Upper lobe of left lung (tissue), 6 donors: ENCODE measurements around the gene C2orf42. TPM values are rescaled to one million over a fixed set of nuclear protein-coding genes. Genes with fewer than 3 reads are reported as not detected.

Source experiments
- ATAC-seq, 2 donors: fragments of 200-7000 bp; cut with Tn5 transposase; one replicate each; pipeline ENCODE4 v1.9.1; 2022; ENCODE audit warnings: mild to moderate bottlenecking in 2 of 2, moderate library complexity in 2 of 2; ENCODE audit not compliant: low FRiP score in 2 of 2
- DNase-seq, 2 donors: peaks; one replicate each; pipeline ENCODE4 v3.0.0-alpha.2; 2019 to 2020
- H3K27ac ChIP-seq, 4 donors: fragments of 200-600 bp; sonication (generic); one replicate each; pipeline ENCODE4 v1.5.1; 2016 to 2019
- H3K27me3 ChIP-seq, 4 donors: fragments of 200-600 bp; sonication (generic); one replicate each; pipeline ENCODE4 v1.5.1; 2017 to 2019
- H3K36me3 ChIP-seq, 4 donors: fragments of 200-600 bp; sonication (generic); one replicate each; pipeline ENCODE4 v1.5.1; 2016 to 2019
- H3K4me1 ChIP-seq, 4 donors: fragments of 200-600 bp; sonication (generic); one replicate each; pipeline ENCODE4 v1.5.1; 2018 to 2019
- H3K4me3 ChIP-seq, 4 donors: fragments of 200-600 bp; sonication (generic); one replicate each; pipeline ENCODE4 v1.5.1; 2017 to 2019; ENCODE audit warnings: mild to moderate bottlenecking in 2 of 4, moderate library complexity in 1 of 4
- H3K9me3 ChIP-seq, 4 donors: fragments of 200-600 bp; sonication (generic); one replicate each; pipeline ENCODE4 v1.5.1; 2018 to 2019
- EP300 ChIP-seq, 4 donors: sonication (generic); formaldehyde crosslinking; IDR thresholded peaks; one replicate each; pipeline ENCODE4 v1.5.1; 2017; ENCODE audit warnings: antibody characterized with exemption in 4 of 4, control low read depth in 2 of 4
- POLR2A ChIP-seq, 4 donors: fragments of 450-650 bp; IDR thresholded peaks; one replicate each; pipeline ENCODE4 v1.5.1; 2016 to 2017; ENCODE audit warnings: antibody characterized with exemption in 4 of 4, mild to moderate bottlenecking in 2 of 4
- POLR2AphosphoS5 ChIP-seq, 2 donors: sonication (generic); formaldehyde crosslinking; IDR thresholded peaks; one replicate each; pipeline ENCODE4 v1.5.1; 2017; ENCODE audit warnings: antibody characterized with exemption in 2 of 2
- WGBS, 2 donors: methylation state at CpG; one replicate each; pipeline ENCODE4 v1.1.5; 2017 to 2018; 5-methylcytosine and 5-hydroxymethylcytosine counted together
- total RNA-seq, 6 donors: library from RNA; depleted of rRNA in 4 of 6; stranded (reverse); fragments of >200 nt in 4 of 6; gene quantifications; one replicate each; pipeline versions ENCODE4 v1.1.0 to v1.2.1, GENCODE V29; 2016 to 2021
- TF ChIP-seq, protein P1 (sequence below), 6 experiments: fragments of 450-650 bp in 4 of 6; fragments of 200-600 bp in 2 of 6; sonication (generic) in 2 of 6; IDR thresholded peaks; one replicate each; pipeline ENCODE4 v1.5.1; 2016 to 2019; ENCODE audit warnings: antibody characterized with exemption in 6 of 6
- donor health status: DM: no; HTN: no; CAD: no; lungs with moderate emphysema.
- donor health status: DM: no; HTN: yes; CAD: no; lungs with severe emphysema.

C2orf42 gene
- total RNA-seq, 6 donors from 2014 or later = 7.8 to 15.0 (median 12.4) TPM

DNA sequence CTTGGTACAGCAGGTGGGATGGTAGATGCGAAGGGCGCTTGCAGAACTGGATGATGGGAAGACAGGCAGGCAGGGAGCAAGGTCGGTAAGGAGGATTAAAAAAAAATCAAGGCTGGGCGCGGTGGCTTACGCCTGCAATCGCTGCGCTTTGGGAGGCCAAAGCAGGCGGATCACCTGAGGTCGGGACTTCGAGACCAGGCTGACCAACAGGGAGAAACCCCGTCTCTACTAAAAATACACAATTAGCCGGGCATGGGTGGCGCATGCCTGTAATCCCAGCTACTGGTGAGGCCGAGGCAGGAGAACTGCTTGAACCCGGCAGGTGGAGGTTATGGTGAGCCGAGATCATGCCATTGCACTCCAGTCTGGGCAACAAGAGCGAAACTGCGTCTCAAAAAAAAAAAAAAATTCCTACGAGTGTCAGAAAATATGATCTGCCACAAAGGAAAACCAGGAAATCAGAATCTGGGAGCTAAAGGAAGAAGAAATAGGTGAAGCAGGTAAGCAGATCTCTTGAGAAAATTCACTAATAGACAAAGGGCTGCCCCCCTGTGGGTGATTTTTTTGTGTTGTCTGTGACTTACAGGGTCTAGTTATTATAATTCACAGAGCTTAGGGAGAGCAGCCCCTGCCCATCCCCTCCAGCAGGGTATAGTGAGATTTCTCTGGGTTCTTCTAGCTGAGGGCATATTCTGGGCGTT, 46.2 kb downstream of the C2orf42 start:
- Histone ChIP-seq H3K36me3 (peaks cover 0 to 5% (median 3%) of the 10 kb centered on the region in 4 donors), H3K4me3 (no peak overlapping the region), H3K9me3 (no peaks in the 10 kb centered on the region), H3K4me1 (peaks cover 15 to 27% (median 22%) of the 10 kb centered on the region in 4 donors), H3K27ac (no peak overlapping the region), H3K27me3 (no peaks in the 10 kb centered on the region)
- TF ChIP-seq POLR2AphosphoS5 (IDR thresholded peaks at IDR 0.05) (no peak), POLR2A (IDR thresholded peaks at IDR 0.05) (no peak), EP300 (IDR thresholded peaks at IDR 0.05) (no peak)
- TF ChIP-seq, protein P1, sequence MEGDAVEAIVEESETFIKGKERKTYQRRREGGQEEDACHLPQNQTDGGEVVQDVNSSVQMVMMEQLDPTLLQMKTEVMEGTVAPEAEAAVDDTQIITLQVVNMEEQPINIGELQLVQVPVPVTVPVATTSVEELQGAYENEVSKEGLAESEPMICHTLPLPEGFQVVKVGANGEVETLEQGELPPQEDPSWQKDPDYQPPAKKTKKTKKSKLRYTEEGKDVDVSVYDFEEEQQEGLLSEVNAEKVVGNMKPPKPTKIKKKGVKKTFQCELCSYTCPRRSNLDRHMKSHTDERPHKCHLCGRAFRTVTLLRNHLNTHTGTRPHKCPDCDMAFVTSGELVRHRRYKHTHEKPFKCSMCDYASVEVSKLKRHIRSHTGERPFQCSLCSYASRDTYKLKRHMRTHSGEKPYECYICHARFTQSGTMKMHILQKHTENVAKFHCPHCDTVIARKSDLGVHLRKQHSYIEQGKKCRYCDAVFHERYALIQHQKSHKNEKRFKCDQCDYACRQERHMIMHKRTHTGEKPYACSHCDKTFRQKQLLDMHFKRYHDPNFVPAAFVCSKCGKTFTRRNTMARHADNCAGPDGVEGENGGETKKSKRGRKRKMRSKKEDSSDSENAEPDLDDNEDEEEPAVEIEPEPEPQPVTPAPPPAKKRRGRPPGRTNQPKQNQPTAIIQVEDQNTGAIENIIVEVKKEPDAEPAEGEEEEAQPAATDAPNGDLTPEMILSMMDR (IDR thresholded peaks at IDR 0.05) = no peak
- ATAC-seq (no peak), DNase-seq (no peak)
- WGBS, 2 donors = 92 to 95% methylated on average over 21 of the region's 21 CpGs

DNA sequence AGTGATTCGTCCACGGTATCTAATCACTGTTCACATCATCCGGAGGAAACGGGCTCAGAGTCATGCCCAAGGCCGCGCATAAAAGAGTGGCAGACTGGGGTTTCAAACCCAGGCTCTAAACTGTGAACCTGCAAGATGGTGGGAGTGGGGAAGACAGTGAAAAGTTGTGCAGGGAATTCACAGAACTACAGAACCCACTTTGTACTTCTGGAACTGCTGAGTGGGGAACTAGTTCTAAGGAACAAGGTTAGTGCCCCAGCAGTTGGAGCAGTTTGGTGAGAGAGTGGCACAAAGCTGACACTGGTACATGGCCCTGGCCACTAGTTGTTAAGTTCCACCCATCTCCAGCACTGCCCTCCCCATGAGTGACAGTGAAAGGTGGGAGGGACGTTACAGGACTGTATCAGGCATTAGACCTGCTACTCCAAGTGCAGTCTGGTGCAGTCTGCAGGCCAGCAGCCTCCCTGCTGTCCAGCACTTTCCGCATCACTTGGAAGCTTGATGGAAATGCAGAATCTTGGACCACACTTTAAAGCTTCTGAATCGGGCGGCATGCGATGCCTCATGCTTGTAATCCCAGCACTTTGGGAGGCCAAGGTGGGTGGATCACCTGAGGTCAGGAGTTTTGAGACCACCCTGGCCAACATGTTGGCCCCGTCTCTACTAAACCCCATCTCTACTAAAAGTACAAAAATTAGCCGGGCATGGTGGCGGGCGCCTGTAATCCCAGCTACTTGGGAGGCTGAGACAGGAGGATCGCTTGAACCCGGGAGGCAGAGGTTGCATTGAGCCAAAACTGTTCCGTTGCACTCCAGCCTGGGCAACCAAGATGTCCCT, 47.3 kb downstream of the C2orf42 start:
- Histone ChIP-seq H3K27ac (peak overlapping the region; percentile 93 to 100 (median 100)), H3K27me3 (no peaks in the 10 kb centered on the region), H3K36me3 (no peaks in the 10 kb centered on the region), H3K4me3 (peak overlapping the region in 3 of 4 donors; percentile 29 to 69 (median 49)), H3K9me3 (no peaks in the 10 kb centered on the region), H3K4me1 (peaks cover 15 to 28% (median 22%) of the 10 kb centered on the region in 4 donors)
- WGBS, 2 donors = 52 to 61% methylated on average over 14 to 18 of the region's 18 CpGs
- DNase-seq = peak in 1 of 2 donors; percentile 71
- peak; percentile 11 to 55 for TF ChIP-seq POLR2AphosphoS5 (IDR thresholded peaks at IDR 0.05)
- TF ChIP-seq, protein P1 (IDR thresholded peaks at IDR 0.05) = no peak
- ATAC-seq = peak in 1 of 2 donors; percentile 2

DNA sequence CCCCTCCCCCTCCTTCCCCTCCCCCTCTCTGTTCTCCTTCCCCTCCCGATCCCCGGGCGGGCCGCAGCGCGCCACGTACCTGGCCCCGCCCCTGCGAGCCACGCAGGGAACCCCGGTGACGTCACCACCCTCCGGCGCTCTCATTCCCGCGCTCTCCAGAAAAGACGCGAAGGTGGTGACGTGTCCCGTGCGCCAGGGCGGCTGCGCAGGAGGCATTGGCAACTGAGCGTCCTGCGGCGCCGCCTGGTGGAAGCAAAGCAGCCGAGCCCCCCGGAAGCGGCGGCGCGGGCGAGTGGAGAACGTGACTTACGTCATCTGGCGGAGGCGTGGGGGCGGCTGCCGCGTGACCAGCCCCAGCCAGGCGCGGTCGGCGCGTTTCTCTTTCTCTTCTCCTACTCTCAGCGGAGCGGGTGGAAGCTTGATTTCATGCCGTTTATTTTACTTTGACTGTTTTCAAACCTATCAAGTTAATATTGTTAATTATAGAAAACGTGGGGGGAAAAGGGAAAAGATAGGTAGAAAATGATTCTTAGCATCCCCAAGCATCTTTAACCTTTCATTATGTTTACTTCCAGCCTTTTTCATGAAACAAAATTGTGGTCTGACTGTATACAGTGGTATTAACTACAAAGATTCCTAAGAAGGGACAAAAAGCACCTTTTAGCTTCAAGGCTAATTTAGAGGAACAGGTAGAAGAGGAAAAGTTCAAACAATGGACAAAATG, 48.1 kb downstream of the C2orf42 start:
- Histone ChIP-seq H3K9me3 (no peaks in the 10 kb centered on the region), H3K27me3 (no peaks in the 10 kb centered on the region), H3K27ac (peak overlapping the region; percentile 100), H3K36me3 (no peaks in the 10 kb centered on the region), H3K4me1 (peaks cover 15 to 28% (median 22%) of the 10 kb centered on the region in 4 donors), H3K4me3 (peak overlapping the region in 3 of 4 donors; percentile 51 to 69 (median 68))
- peak; percentile 90 to 94 for ATAC-seq
- WGBS, 2 donors = 0 to 1% methylated on average over 12 to 32 of the region's 50 CpGs
- peak; percentile 99 to 100 for DNase-seq
- peak in 2 of 4 donors; percentile 64 to 98 for TF ChIP-seq EP300 (IDR thresholded peaks at IDR 0.05)
- peak in 3 of 4 donors; percentile 44 to 79 (median 61) for TF ChIP-seq POLR2A (IDR thresholded peaks at IDR 0.05)
- TF ChIP-seq, protein P1 (IDR thresholded peaks at IDR 0.05) = peak; percentile 87 to 100 (median 100)
- peak; percentile 95 to 98 for TF ChIP-seq POLR2AphosphoS5 (IDR thresholded peaks at IDR 0.05)

DNA sequence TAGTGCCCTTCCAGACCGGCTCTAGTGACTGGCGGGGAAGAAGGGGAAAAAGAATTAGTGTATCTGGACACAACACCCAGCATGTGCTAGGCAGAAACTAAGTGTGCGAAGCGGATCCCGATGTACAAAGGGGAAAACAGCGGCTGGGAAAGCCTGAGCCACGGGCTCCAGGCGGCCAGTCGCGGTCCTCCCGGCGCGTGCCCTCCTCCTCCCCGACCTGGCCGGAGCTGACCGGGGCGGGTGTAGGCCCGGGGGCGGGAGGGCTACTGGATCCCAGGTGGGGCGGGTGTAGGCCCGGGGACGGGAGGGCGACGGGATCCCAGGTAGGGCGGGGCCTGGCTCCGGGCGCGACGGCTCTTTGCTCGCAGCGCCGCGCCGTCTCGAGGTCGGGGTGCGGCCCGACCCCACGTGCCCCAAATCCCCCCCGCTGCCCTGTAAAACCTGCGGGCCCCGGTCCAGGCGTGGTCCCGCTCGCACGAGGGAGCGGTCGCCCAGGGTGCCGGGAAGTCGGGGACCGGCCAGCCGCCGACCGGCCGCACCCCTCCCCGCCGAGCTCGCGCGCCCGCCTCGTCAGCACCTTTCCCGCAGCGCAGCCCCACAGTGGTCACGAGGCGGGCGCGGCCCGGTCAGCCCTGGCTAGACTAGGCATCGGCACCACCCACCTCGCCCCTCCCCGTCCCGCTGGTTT, 48.8 kb downstream of the C2orf42 start:
- TF ChIP-seq POLR2A (IDR thresholded peaks at IDR 0.05) (peak; percentile 40 to 97 (median 94)), POLR2AphosphoS5 (IDR thresholded peaks at IDR 0.05) (no peak), EP300 (IDR thresholded peaks at IDR 0.05) (no peak)
- TF ChIP-seq, protein P1 (IDR thresholded peaks at IDR 0.05) = peak in 2 of 6 experiments; percentile 4 to 24
- Histone ChIP-seq H3K4me3 (peak overlapping the region; percentile 51 to 69 (median 64)), H3K27ac (peak overlapping the region; percentile 100), H3K27me3 (no peaks in the 10 kb centered on the region), H3K36me3 (no peaks in the 10 kb centered on the region), H3K9me3 (no peaks in the 10 kb centered on the region), H3K4me1 (peaks cover 15 to 28% (median 22%) of the 10 kb centered on the region in 4 donors)
- DNase-seq (peak in 1 of 2 donors; percentile 78), ATAC-seq (peak; percentile 82 to 92)
- 1 to 3% methylated on average over 15 to 58 of the region's 73 CpGs for WGBS, 2 donors
